DOHH2 (cell line): Measurements from ENCODE around the gene HOATZ.

Experiments used
- CTCF ChIP-seq: fragments of 200-600 bp; sonication (generic); IDR thresholded peaks from one replicate; pipeline ENCODE4 v1.5.1; 2014; ENCODE audit warnings: antibody characterized with exemption, mild to moderate bottlenecking, low read depth, low read length; ENCODE audit not compliant: poor library complexity, severe bottlenecking
- EZH2phosphoT487 ChIP-seq: fragments of 200-600 bp; sonication (generic); IDR thresholded peaks from 2 replicates; pipeline ENCODE4 v1.6.1; 2017; ENCODE audit warnings: borderline replicate concordance, mild to moderate bottlenecking, antibody characterized with exemption, low read length, moderate library complexity, mixed read lengths

- TF ChIP-seq CTCF, result no peak
- TF ChIP-seq EZH2phosphoT487, result no peak
These were observed 42.4 kb upstream of the HOATZ start for GRCh38 chr11:111472228-111472627.
